Right lung (tissue), 5 donors: ENCODE data around the gene PCDH18. TPM values are rescaled to one million over a fixed set of nuclear protein-coding genes. Genes with fewer than 3 reads are reported as not detected.
"Not testable (repeated sequence)": the region's sequence is repeated elsewhere in the genome, so short reads cannot be mapped to it uniquely, and the experiment has no call there.

Source experiments
- DNase-seq, 2 donors: peaks; one replicate each; pipeline ENCODE4 v3.0.0-alpha.2; 2013
- polyA plus RNA-seq, 5 donors: library from polyadenylated mRNA; unstranded; fragments of 120-200 nt; gene quantifications; one replicate each; pipeline versions ENCODE4 v1.2.1 to v1.2.3, GENCODE V29; 2013; ENCODE audit warnings: inconsistent platforms in 1 of 5, low replicate concordance in 1 of 5; ENCODE audit not compliant: insufficient read length in 5 of 5, insufficient read depth in 1 of 5

Gene PCDH18
- polyA plus RNA-seq, 5 donors, result 63.5 to 131 (median 123) TPM

DNA sequence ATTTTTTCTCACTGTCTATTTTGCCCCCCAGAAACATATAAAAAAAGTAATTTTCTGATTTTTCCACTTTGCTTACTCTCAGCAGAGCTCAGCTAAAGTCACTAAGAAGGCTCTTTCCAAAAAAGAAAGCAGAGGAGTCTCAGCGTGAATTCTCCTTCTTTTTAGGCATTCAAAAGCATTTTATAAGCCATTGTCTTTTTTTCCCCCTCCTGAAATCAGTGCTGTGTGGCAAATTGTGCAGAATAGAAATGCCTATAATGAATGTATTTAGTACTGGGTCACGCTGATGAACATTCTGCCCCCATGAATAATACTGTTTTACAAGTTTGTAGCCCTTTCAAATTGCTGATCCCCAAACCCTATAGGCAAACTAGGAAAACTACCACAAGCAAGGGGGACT lies 1.6 kb upstream of the PCDH18 start:
- no peak for DNase-seq

DNA sequence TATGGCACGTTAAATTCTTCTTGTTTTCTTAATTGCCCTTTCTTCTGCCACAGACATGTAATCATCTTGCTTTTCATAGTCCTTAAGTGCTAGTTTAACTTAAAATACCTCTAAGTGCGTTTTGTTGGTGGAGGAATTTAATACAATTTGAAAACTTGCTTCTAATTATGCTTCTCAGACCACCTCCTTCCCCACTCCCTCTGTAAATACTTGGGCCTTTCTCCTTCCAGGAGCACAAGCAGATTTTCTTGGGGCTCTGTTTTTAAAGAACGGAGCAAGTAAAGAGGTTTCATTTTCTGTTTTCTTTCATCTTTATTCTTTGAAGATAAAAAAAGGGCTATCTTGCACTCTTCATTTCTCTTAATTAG lies 559 bp upstream of the PCDH18 start:
- DNase-seq, result no peak

DNA sequence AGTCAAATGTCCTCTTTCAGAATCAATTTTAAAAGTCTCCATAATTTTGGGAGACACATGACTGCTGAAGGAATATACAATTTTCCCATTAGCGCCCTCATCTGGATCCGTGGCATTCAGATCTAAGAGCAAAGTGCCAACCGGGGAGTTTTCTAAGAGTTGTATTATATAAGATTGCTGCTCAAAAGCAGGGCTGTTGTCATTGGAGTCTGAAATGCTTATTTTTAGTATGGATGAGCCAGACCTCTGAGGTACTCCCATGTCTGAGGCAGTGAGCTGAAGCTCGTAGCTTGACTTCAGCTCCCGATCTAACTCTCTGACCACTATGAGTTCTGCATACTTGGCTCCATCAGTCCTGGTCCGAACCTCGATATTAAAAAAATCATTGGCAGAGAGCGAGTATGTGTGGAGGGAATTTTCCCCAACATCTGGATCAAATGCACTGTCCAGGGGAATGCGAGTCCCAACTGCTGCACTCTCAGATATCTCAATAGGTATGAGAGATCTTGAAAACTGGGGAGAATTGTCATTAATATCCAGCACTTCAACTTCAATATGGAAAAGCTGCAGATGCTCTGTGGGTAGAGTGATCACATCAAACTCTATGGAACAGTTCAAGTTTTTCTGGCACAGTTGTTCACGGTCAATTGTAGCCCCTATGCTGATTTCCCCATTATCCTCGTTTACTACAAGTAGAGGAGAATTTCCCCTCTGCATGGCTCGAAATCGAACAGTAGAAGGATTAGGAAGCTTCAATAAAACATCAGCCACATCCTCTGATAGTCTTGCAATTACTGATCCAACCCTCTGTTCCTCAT lies 917 bp downstream of the PCDH18 start:
- DNase-seq, result peak in 1 of 2 donors; percentile 49

DNA sequence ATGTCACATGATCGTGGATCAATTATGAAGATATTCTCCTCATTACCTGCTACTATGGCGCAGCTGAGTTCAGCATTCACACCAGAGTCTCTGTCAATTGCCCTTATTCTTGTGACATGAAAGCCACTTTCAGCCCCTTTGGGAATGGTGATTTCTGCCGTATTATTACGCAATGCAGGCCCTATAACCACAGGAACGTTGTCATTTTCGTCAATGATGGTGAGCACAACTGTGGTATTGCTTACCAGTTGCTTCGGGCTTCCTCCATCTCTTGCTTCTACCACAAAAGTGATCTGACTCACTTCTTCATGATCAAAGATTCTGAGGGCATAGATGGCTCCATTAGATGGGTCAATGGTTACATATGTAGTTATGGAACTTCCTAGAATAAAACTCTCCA lies 2.1 kb downstream of the PCDH18 start:
- DNase-seq, result no peak

DNA sequence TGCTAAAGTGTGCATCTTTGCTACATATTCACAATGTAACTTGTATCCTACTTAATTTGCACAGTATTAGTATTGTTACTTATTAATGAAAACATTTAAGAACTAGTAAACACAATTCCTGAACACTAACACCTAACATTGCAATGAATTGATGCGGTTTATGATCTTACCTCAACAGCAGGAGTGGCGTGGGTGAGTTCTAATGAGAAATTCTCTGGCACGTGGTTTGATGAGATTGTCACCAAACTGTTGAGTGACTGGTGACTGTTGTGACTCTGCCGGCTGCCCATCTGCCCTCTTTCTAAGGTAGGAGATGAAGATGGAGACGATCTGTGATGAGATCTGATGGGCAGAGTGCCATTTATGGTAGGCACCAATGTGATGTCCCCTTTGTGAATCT lies 2.9 kb downstream of the PCDH18 start:
- DNase-seq, result no peak

- DNase-seq, result no peak
Observed at GRCh38 chr4:137528673-137529072, 3.6 kb downstream of the PCDH18 start.

DNA sequence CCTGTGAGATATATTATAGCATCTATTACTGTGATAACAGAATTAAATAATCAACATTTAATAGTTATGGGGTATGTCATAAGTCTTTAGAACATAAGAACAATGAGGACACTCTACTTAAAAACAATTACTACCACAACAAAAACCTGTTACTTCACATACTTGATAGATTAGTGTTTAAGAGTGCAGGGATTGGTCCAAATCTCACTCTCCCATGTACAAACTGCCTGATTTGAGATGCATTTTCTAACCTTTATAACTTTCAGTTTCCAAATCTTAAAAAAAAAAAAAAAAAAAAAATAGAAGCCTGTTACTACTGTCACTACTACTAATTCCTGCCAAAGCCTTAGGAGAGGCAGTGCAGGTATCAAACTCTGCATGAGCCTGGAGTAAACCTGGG lies 5.6 kb downstream of the PCDH18 start:
- no peak for DNase-seq

- DNase-seq, result no peak
Observed at GRCh38 chr4:137524725-137525369, 7.4 kb downstream of the PCDH18 start.

DNA sequence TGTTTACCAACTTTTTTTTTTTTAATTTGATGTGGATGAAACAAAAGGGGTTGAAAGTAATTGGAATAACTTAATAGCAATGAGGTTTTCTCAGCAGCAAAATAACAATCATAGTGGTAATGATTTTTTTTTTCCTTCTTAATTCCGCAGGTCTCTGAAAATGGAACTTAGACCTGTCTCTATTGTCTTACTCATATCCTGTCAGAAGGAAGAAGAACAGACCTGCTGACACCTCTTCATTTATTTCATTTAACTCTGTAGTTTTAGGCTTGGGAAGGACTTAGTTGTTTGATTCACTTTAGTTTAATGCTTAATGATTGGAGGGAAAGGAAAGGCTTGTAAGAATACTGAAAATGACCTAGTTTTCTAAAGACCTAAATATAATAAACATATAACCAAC lies 9.0 kb downstream of the PCDH18 start:
- no peak for DNase-seq

DNA sequence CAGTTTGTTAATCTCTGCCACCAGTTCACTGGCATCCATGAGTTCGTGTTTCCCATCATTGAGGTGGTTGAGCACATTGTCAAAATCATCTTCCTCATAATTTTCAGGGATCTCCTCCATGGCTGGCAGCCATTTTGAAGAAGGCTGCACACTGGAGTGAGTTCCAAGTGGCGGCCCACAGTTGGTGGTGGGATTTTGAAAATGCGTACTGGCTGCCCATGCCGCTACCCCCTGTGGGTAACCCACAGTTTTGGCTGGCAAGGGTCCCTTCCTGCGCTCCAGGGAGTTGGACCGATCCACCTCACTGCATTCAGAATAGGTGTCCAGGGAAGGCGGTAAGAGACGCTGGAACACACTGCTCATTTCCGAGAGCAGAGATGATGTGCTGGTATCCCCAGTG lies 11.2 kb downstream of the PCDH18 start:
- DNase-seq, result no peak

- no peak for DNase-seq
Observed at GRCh38 chr4:137519406-137519805, 12.9 kb downstream of the PCDH18 start.

- DNase-seq, result not testable (repeated sequence)
Observed at GRCh38 chr4:137517323-137517722, 15.0 kb downstream of the PCDH18 start.

DNA sequence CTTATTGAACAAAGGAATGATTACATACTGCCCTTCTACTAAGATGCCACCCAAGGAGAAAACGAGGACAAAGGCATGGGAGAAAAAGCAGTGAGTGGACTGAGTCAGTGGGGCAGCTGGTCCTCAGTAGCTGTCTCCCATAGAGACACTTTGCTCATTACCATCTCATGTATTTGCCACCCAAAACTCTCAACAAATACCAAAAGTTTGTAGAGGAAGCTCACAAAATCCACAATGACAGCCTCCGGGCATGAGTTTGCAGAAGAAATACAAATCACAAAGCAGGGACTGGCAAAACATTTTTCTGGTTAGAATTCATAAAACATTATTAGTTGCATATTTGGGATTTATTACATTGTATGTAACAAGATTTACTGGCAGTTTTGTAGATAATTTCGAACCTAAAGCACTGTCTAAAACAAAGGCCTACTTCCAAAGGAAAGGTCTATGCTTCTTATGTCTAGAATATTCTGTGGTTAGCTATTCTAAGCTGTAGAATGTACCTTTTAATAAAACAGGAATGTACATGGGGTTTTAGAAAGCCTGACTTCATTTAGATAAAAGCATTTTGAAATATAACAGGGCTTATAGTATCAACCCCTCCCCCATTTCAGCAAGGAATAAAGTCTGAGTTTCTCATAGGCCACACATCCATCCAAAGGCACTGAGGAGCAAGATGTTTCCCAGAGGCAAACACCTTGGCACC lies 17.7 kb downstream of the PCDH18 start:
- DNase-seq, result no peak

DNA sequence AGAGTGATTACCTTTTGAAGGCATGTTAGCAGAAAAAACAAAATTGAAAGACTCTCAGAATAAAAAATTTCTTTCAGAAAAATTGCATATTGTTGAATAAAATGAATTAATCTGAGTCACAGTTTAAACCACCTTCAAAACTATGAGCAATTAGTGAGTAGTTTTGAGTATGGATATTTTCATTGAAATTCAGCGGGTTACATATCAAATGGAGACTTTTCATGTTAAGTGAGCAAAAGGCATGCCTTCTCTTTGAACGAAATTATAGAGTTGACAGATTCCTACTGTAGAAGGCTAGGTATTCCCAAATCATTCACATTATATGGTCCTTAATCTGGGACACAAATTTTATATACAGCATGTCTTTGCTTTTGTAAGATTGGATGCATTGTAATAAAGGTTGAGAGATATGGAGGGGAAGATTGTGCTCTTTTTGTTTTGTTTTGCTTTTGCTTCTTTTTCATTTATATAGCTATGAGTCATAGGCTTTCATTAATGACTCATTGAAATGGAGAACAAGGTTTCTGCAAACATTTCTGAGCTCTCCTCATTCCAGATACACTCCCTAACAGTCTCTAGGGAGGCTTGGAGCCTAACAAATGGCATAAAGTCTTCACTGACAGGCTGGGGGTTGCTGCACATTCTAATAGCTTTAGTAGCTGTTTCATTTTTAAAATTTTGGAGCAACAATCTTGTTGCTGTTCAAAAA lies 21.6 kb downstream of the PCDH18 start:
- DNase-seq, result no peak

DNA sequence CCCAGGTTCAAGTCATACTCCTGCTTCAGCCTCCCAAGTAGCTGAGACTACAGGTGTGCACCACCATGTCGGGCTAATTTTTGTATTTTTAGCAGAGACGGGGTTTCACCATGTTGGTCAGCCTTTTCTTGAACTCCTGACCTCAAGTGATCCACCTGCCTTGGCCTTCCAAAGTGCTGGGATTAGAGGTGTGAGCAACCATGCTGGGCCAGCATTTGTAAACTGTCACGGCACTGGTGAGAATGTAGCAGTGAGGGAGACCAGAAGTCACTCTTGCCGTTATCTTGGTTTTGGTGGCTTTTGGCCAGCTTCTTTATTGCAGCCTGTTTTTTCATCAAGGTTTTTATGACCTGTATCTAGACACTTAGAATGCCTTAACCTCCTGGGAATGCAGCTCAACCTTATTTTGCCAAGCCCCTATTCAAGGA lies 22.4 kb downstream of the PCDH18 start:
- no peak for DNase-seq

- DNase-seq, result no peak
Observed at GRCh38 chr4:137502339-137503129, 29.8 kb downstream of the PCDH18 start.

DNA sequence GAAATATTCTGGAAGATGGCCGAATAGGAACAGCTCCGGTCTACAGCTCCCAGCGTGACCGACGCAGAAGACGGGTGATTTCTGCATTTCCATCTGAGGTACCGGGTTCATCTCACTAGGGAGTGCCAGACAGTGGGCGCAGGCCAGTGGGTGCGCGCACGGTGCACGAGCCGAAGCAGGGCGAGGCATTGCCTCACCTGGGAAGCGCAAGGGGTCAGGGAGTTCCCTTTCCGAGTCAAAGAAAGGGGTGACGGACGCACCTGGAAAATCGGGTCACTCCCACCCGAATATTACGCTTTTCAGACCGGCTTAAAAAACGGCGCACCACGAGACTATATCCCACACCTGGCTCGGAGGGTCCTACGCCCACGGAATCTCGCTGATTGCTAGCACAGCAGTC lies 36.0 kb downstream of the PCDH18 start:
- not testable (repeated sequence) for DNase-seq

- no peak for DNase-seq
Observed at GRCh38 chr4:137495578-137495977, 36.7 kb downstream of the PCDH18 start.

DNA sequence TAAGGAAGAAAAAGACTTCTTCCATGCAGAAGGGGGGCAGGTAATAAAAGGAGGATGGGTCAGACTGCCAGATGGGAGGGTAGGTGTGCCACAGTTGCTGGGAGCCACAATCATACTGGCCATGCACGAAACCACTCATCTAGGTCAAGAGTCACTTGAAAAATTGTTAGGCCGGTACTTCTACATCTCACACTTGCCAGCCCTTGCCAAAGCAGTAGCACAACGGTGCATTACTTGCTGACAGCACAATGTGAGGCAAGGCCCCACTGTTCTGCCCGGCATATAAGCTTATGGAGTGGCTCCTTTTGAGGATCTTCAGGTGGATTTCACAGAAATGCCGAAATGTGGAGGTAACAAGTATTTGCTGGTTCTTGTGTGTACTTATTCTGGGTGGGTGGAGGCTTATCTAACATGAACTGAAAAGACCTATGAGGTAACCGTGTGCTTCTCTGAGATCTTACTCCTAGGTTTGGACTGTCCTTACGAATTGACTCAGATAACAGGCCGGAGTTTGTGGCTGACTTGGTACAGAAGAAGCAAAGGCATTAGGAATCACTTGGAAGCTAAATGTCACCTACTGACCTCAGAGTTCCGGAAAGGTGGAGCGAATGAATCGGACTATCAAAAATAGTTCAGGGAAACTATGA lies 48.9 kb downstream of the PCDH18 start:
- DNase-seq, result not testable (repeated sequence)

DNA sequence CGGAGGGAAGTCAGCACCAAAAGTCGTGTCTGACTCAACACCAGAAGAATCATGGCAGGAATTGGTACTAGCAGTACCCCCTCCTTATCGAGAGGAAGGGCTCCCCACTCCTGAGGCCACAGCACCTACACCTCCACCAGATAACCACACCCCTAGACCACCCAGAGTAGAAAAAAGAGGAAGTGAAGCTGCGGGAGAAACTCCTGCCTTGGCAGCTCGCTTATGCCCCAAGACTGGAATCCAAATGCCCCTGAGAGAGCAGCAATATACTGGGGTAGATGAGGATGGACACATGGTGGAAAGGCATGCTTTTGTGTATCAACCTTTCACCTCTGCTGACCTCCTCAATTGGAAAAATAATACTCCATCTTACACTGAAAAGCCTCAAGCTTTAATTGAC lies 52.6 kb downstream of the PCDH18 start:
- not testable (repeated sequence) for DNase-seq

DNA sequence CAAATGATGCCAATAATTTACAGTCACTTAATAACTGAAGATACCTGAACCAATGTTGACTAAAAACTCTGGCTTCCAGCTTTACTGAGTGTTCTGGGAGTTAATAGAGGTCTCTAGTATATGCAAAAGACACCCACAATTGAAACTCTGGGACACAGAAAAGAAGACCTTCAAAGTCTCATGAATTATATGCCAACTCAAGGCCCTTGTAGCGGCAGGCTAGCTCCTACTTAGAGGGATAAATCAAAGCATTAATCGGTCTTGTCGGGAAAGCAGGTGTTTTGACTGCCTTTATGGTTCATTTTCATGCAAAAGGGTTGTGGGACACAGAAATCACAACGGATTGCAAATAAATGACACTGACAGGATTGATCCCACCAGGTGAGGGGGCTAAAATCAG lies 55.9 kb downstream of the PCDH18 start:
- DNase-seq, result no peak
